ENCODE measurements around the gene RNASEL. TPM values are rescaled to one million over a fixed set of nuclear protein-coding genes. Genes with fewer than 3 reads are reported as not detected.

Gene RNASEL
- total RNA-seq, 2 donors from 2014 or later = 13.2 to 22.3 TPM

Other genes with a start within 250 kb of the RNASEL start
- gene GLUL, start 197.5 kb downstream of the RNASEL start, total RNA-seq = 100 to 1,000 TPM; 436 to 776 TPM
- not detected for gene TEDDM1, start 188.6 kb downstream of the RNASEL start, total RNA-seq
- not detected for gene RGSL1, start 139.1 kb downstream of the RNASEL start, total RNA-seq
- gene RGS16, start 15.1 kb upstream of the RNASEL start, total RNA-seq = 1 to 10 TPM in 1 of 2 donors, under 1 TPM in 1; 0.64 to 1.1 TPM
- gene RGS8, start 95.3 kb upstream of the RNASEL start, total RNA-seq = not detected
- gene NPL, start 200.5 kb upstream of the RNASEL start, total RNA-seq = 10 to 100 TPM in 1 of 2 donors, 1 to 10 TPM in 1; 9.4 to 15.4 TPM